T-helper 1 cell treated with Interleukin-12 subunit alpha and Interleukin-12 subunit beta and Interleukin-4 antibody, amounts not matched to agents 30 μg/mL and 1 μg/mL, for 36 hours (primary cell): ENCODE results near the gene HOXA7.

Source experiments
- H3K27ac Mint-ChIP-seq: one replicate; pipeline ENCODE4 v1.8.0; 2021; ENCODE audit warnings: mild to moderate bottlenecking, mixed read lengths
- H3K27me3 Mint-ChIP-seq: one replicate; pipeline ENCODE4 v1.8.0; 2021; ENCODE audit warnings: low read depth, mixed read lengths
- H3K36me3 Mint-ChIP-seq: one replicate; pipeline ENCODE4 v1.8.0; 2021; ENCODE audit warnings: low read depth, mixed read lengths
- H3K4me1 Mint-ChIP-seq: one replicate; pipeline ENCODE4 v1.8.0; 2021; ENCODE audit warnings: low read depth, mixed read lengths
- H3K4me3 Mint-ChIP-seq: one replicate; pipeline ENCODE4 v1.8.0; 2021; ENCODE audit warnings: mild to moderate bottlenecking, moderate library complexity, mixed read lengths
- H3K9me3 Mint-ChIP-seq: one replicate; pipeline ENCODE4 v1.8.0; 2021; ENCODE audit warnings: mixed read lengths

The HOXA7 gene

GRCh38 chr7:27156916-27157701, 634 bp upstream of the HOXA7 start:
- H3K4me1 Mint-ChIP-seq = peaks cover 12% of the 10 kb centered on the region
- peak overlapping the region; percentile 73 for H3K27ac Mint-ChIP-seq
- peak overlapping the region; percentile 7 for H3K4me3 Mint-ChIP-seq
- H3K27me3 Mint-ChIP-seq = peaks cover 90% of the 10 kb centered on the region
- no peaks in the 10 kb centered on the region for H3K9me3 Mint-ChIP-seq
- H3K36me3 Mint-ChIP-seq = peaks cover 5% of the 10 kb centered on the region

GRCh38 chr7:27155816-27156507, 513 bp downstream of the HOXA7 start:
- peak overlapping the region; percentile 82 for H3K27ac Mint-ChIP-seq
- peaks cover 94% of the 10 kb centered on the region for H3K27me3 Mint-ChIP-seq
- H3K4me3 Mint-ChIP-seq = no peak overlapping the region
- peaks cover 5% of the 10 kb centered on the region for H3K36me3 Mint-ChIP-seq
- no peaks in the 10 kb centered on the region for H3K9me3 Mint-ChIP-seq
- peaks cover 19% of the 10 kb centered on the region for H3K4me1 Mint-ChIP-seq

GRCh38 chr7:27154901-27155815, 1.3 kb downstream of the HOXA7 start:
- Mint-ChIP-seq H3K4me1 (peaks cover 20% of the 10 kb centered on the region), H3K27ac (peak overlapping the region; percentile 82), H3K4me3 (peak overlapping the region; percentile 46), H3K27me3 (peaks cover 97% of the 10 kb centered on the region), H3K36me3 (peaks cover 5% of the 10 kb centered on the region), H3K9me3 (no peaks in the 10 kb centered on the region)

GRCh38 chr7:27154369-27154768, 2.1 kb downstream of the HOXA7 start:
- peak overlapping the region; percentile 62 for H3K27ac Mint-ChIP-seq
- peaks cover 5% of the 10 kb centered on the region for H3K36me3 Mint-ChIP-seq
- H3K9me3 Mint-ChIP-seq = no peaks in the 10 kb centered on the region
- H3K27me3 Mint-ChIP-seq = peaks cover 96% of the 10 kb centered on the region
- peaks cover 18% of the 10 kb centered on the region for H3K4me1 Mint-ChIP-seq
- H3K4me3 Mint-ChIP-seq = no peak overlapping the region

GRCh38 chr7:27153526-27153925, 2.9 kb downstream of the HOXA7 start:
- peaks cover 5% of the 10 kb centered on the region for H3K36me3 Mint-ChIP-seq
- H3K27me3 Mint-ChIP-seq = peaks cover 95% of the 10 kb centered on the region
- H3K27ac Mint-ChIP-seq = peak overlapping the region; percentile 44
- H3K4me1 Mint-ChIP-seq = peaks cover 18% of the 10 kb centered on the region
- H3K9me3 Mint-ChIP-seq = no peaks in the 10 kb centered on the region
- H3K4me3 Mint-ChIP-seq = no peak overlapping the region

- Mint-ChIP-seq H3K36me3 (peaks cover 3% of the 10 kb centered on the region), H3K4me1 (peaks cover 18% of the 10 kb centered on the region), H3K9me3 (no peaks in the 10 kb centered on the region), H3K27ac (peak overlapping the region; percentile 34), H3K27me3 (peaks cover 95% of the 10 kb centered on the region), H3K4me3 (no peak overlapping the region)
Measured at GRCh38 chr7:27152816-27153442, 3.5 kb downstream of the HOXA7 start.

GRCh38 chr7:27151931-27152815, 4.3 kb downstream of the HOXA7 start, which contains the start of gene HOXA3:
TSS of gene HOXA3 (minus strand) at chr7:27152583. CDS start at chr7:27110640, 41,943 bp downstream.
- Mint-ChIP-seq H3K27me3 (peaks cover 93% of the 10 kb centered on the region), H3K27ac (peak within 1 kb of the TSS; percentile 52), H3K4me1 (peaks cover 17% of the 10 kb centered on the region)

GRCh38 chr7:27151341-27151930, 5.0 kb downstream of the HOXA7 start:
- Mint-ChIP-seq H3K4me3 (peak overlapping the region; percentile 65), H3K9me3 (no peaks in the 10 kb centered on the region), H3K36me3 (peaks cover 3% of the 10 kb centered on the region), H3K27me3 (peaks cover 93% of the 10 kb centered on the region), H3K27ac (peak overlapping the region; percentile 52), H3K4me1 (peaks cover 17% of the 10 kb centered on the region)

More at GRCh38 chr7:27151931-27152815, 4.3 kb downstream of the HOXA7 start, which contains the start of gene HOXA3:
- H3K4me3 Mint-ChIP-seq = peak within 1 kb of the TSS; percentile 65
- no peaks in the 10 kb centered on the region for H3K9me3 Mint-ChIP-seq
- peaks cover 3% of the 10 kb centered on the region for H3K36me3 Mint-ChIP-seq

- H3K27me3 Mint-ChIP-seq = peaks cover 94% of the 10 kb centered on the region
- peaks cover 17% of the 10 kb centered on the region for H3K4me1 Mint-ChIP-seq
- H3K27ac Mint-ChIP-seq = peak overlapping the region; percentile 49
- H3K36me3 Mint-ChIP-seq = peaks cover 3% of the 10 kb centered on the region
- H3K9me3 Mint-ChIP-seq = no peaks in the 10 kb centered on the region
- peak overlapping the region; percentile 65 for H3K4me3 Mint-ChIP-seq
Measured at GRCh38 chr7:27150568-27151340, 5.7 kb downstream of the HOXA7 start.

- Mint-ChIP-seq H3K36me3 (no peaks in the 10 kb centered on the region), H3K4me3 (peak overlapping the region; percentile 40), H3K9me3 (no peaks in the 10 kb centered on the region), H3K27ac (peak overlapping the region; percentile 49), H3K4me1 (peaks cover 14% of the 10 kb centered on the region), H3K27me3 (peaks cover 89% of the 10 kb centered on the region)
Measured at GRCh38 chr7:27149842-27150567, 6.5 kb downstream of the HOXA7 start.

GRCh38 chr7:27148756-27149641, 7.5 kb downstream of the HOXA7 start:
- H3K9me3 Mint-ChIP-seq = no peaks in the 10 kb centered on the region
- peaks cover 80% of the 10 kb centered on the region for H3K27me3 Mint-ChIP-seq
- peaks cover 12% of the 10 kb centered on the region for H3K4me1 Mint-ChIP-seq
- H3K36me3 Mint-ChIP-seq = no peaks in the 10 kb centered on the region
- no peak overlapping the region for H3K4me3 Mint-ChIP-seq
- H3K27ac Mint-ChIP-seq = no peak overlapping the region
